ENCODE data around the gene EGFL6. TPM values are rescaled to one million over a fixed set of nuclear protein-coding genes. Genes with fewer than 3 reads are reported as not detected.
"Not testable (repeated sequence)": the region's sequence is repeated elsewhere in the genome, so short reads cannot be mapped to it uniquely, and the experiment has no call there.

EGFL6 gene
- total RNA-seq, 1 experiment from 2014 or later, result not detected

DNA sequence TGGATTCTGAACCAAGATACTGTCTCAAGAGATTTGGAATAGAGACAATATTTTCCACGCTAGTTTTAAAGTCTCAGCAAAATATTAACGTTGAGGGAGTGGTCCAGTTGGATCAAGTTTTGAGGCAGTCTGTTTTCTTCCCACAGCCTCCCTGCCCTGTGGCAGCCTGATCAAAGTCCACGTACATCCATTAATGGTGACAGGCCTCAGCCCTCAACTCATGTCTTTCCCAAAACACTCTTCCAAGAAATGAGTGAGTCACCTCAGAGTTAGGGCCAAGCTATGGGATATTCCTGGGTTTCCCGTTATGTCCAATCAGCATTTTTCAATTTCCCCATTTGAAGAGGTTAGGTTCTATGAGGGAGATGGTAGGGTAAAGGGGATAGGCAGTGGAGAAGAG is 28.5 kb downstream of the EGFL6 start:
- DNase-seq (ENCODE audit: low spot score), result peak; percentile 3

DNA sequence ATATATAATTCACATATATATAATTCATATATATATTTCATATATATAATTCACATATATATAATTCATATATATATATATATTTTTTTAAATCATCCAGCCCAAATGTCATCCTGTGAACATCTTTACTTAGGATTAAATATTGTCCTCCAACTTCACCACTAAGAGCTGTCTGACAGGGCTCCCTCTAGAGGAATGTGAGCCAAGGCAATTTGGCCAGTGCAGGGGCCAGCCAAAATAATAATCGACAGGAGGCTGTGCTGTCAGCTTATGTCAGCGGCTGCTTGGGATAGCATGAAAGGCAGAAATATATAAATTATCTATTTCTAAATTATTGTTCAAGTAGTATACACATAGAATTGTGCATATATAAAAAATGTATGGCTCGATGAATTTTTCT is 29.5 kb downstream of the EGFL6 start:
- peak; percentile 5 for DNase-seq (ENCODE audit: low spot score)

DNA sequence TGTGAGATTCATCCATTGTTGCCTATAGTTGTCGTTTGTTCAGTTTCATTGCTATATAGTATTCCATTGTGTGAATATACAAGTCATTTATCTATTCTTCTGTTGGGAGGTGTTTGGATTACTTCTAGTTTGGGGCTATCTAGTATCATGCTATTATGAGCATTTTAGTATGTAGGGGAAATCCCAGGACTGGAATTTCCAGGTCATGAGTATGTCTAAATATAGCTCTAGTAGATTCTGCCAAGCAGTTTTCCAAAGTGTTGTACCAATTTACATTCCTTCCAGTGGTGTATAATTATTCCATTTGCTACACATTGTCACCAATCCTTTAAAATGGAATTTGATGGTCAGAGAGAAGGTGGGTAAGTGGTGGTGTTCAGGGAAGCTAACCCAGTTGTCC is 30.1 kb downstream of the EGFL6 start:
- DNase-seq (ENCODE audit: low spot score), result no peak

DNA sequence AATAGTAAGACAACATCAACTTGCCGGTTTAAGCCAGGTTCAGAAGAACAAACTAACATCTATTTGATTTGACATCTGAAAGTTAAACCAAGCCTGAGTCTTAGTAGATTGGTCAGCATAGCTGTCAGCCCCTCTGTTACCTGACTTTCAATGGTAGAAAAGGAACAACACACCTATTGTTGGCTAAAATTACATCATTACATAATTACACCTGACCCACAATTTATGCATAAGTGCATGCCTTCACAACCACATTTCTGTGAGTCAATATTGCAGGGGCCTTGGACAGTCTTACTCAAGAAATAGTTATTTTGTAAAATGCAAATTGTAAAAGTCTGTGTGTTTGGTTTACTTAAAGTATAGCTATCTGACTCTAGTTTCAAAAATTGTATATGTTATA is 36.2 kb downstream of the EGFL6 start:
- DNase-seq (ENCODE audit: low spot score), result no peak

DNA sequence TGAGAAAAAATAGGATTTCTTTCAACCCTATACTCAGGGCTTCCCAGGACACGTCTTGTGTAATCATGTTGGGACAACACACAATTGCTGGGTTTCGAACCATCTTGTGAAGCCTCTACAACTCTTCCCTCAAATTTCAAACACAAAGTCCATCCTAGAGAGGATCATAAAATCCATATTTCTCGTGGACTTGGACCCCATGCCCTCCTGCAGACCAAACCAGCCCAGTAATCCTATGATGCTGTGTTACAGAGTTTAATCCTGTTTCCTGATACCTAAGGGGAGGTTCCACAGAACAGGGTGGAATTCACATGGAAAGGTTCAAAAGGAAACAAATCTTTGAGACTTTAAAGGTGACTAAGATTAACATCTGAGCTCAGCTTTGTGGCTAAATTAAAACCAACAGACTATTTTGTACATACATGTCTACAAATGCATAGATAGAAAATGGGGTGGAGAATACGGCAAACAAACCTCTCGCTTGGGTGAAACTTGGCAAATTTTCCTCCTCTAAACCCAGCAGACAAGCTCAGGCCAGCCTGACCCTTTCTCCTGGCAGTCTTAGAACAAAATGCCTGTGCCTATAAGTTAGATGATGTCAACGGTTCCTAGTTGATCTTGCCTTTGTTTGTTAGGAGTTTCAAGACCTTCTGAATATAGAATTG is 38.1 kb downstream of the EGFL6 start:
- DNase-seq (ENCODE audit: low spot score), result no peak

DNA sequence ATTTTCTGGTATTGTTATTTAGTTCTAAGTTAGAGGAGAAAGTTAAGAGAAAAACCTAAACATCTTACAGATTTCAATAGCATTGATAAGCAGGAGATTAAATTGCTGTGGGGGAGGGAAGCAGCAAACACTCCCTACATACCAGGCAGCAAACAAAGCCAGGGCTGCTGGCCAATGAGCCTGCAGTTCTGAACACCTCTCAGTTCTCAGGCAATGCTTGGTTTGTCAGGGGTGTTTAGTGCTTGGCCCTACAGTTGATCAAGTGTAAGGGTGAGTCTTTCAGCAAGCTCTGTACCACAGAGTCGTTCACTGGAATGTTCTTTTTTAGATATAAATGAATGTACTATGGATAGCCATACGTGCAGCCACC is 38.6 kb downstream of the EGFL6 start:
- DNase-seq (ENCODE audit: low spot score), result no peak

DNA sequence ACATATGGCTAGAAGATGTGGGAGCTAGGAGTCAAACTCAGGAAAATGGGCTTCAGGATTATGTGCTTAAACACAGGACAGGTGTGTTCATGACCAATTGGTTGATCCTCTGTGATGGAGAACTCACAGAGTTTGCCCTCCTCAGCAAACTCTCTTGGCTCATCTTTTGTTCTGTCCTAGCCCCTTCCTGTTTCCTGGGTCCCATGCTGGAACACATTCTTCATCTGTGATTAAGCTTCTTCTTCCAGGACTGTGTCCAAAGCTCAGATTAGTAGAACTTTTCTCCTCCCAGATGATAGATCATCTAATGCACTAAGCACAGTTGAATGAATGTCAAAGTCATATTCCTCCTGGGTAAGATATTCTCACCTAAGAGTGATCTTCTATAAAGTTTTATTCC is 44.8 kb downstream of the EGFL6 start:
- no peak for DNase-seq (ENCODE audit: low spot score)

DNA sequence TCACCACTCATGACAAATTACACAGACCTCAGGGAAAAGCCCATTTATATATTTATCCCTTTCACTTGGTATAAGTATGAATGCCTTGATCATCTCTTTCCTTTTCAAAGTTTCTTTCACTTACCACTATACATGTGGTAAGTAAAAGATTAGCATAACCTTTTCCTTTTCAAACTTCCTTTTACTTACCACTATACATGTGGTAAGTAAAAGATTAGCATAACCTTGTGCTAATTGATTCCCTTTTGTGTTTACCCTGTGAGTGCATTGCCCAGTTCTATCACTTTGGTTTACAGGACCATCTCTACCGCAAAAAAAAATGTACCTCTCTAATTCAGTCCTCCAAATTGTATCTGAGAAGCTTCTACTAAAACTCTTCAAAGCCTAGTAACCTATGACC is 50.8 kb downstream of the EGFL6 start:
- no peak for DNase-seq (ENCODE audit: low spot score)

DNA sequence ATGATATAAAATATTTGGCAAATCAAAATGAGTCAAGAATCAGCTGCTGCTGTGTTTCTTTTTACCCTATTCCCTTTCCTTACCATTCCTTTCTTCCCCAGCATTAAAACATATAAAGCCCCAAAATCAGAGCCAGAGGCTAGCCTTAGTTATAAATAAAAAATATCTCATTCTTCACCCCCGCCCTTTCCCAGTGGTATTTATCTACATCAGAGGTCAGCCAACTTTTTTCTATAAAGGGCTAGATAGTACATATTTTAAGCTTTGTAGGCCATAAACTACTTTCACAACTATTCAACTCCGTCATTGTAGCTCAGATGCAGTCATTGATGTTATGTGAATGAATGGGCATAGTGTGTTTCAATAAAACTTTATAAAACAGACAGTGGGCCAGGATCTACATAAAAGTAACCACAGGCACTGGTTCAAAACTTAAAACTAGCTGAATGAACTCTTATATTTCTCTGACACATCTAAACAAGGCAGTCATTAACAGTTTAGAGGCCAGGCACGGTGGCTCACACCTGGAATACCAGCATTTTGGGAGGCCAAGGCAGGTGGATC is 53.1 kb downstream of the EGFL6 start:
- no peak for DNase-seq (ENCODE audit: low spot score)

DNA sequence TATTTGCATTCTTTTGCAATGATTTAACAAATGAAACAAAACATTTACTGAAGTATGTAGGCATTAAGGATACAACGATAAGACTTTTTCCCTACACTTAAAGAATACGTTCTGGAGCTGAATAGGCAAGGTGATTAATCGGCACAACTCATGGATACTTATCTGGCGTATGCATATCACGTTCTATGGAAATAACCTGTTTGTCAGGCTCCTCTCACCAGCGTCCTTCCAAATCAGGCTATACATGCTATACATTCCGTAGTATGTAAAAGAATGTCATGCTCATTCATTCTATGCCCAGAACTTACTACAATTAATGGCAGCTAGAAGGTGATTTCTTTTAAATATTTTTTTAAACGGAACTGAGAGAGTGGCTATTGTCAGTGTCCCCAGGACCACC is 57.9 kb downstream of the EGFL6 start:
- no peak for DNase-seq (ENCODE audit: low spot score)

DNA sequence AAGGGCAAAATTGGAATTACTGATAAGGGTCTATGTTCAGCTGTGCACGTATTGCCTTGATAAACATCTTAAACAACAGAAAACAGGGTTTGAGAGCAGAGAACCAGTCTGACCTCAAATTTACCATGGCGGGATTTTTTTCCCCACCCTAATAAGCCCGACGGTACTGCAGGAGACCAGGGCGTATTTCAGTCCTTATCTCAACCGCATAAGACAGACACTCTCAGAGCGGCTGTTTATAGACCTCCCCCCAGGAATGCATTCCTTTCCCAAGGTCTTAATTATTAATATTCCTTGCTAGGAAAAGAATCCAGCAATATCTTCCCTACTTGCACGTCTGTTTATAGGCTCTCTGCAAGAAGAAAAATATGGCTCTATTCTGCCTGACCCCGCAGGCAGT is 67.8 kb downstream of the EGFL6 start:
- not testable (repeated sequence) for DNase-seq (ENCODE audit: low spot score)

DNA sequence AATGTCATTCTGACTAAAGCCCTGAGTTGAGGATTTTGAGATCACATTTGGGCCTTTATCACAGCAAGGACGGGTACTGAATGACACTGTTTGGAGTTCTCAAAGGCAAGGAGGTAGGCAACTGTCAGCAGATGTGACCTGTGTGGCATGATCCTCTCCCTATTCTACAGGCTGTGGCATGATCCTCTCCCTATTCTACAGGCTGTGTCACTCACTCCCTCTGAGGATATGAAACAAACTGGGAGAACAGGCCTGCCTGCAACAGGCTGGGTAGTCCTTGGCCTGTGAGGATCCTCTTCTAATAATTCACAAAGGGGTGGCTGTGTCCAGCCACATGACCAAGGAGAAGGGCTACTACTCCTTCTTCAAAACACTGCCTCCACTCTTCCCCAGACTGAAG is 68.6 kb downstream of the EGFL6 start:
- no peak for DNase-seq (ENCODE audit: low spot score)

DNA sequence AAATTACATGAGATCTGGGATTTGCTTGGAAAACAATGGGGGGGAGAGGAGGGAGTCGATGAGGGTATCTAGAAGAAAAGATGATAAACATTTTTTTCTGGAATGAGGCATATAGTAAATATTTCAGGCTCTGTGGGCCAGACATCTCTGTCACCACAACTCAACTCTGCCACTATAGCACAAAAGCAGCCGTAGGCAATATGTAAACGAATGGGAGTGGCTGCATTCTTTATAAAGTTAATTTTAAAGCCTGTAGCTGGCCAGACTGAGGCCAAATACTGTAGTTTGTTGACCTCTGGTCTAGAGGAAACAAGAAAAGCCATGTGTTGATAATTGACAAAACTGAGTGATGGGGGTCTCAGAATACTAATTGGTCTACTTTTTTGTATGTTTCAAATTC is 69.4 kb downstream of the EGFL6 start:
- DNase-seq (ENCODE audit: low spot score), result no peak

DNA sequence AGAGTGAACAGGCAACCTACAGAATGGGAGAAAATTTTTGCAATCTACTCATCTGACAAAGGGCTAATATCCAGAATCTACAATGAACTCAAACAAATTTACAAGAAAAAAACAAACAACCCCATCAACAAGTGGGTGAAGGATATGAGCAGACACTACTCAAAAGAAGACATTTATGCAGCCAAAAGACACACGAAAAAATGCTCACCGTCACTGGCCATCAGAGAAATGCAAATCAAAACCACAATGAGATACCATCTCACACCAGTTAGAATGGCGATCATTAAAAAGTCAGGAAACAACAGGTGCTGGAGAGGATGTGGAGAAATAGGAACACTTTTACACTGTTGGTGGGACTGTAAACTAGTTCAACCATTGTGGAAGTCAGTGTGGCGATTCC is 72.3 kb downstream of the EGFL6 start:
- DNase-seq (ENCODE audit: low spot score), result not testable (repeated sequence)

DNA sequence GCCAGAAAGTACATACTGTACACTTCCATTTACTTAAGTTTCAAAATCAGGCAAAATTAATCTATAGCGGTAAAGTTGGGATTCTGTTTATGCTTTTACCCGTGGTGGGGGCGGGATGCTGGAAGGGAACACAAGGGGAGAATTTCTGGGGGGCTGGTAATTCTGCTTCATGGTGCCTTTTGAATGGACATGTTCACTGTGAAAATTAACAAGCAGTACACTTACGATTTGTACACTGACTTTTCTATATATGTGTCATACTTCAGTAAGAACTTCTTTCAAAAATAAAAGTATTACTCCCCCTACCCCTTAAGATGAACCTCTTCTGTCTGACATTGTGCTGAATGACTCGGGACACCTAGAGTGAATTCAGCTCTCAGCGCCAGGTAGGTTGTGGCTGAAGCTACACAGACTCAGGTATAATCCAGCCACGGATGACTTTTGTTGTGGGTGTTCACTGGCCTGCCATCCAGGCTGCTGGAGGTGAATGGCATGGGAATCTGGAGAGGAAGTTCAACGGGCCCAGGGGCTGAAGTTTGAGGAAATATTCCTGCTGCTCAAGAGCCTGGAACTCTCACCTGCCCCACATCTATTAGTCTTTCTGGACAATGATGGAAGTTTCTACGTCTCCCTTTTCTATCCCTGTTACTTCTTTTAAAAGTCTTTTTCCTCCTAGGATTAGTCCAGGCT is 76.2 kb downstream of the EGFL6 start:
- no peak for DNase-seq (ENCODE audit: low spot score)

DNA sequence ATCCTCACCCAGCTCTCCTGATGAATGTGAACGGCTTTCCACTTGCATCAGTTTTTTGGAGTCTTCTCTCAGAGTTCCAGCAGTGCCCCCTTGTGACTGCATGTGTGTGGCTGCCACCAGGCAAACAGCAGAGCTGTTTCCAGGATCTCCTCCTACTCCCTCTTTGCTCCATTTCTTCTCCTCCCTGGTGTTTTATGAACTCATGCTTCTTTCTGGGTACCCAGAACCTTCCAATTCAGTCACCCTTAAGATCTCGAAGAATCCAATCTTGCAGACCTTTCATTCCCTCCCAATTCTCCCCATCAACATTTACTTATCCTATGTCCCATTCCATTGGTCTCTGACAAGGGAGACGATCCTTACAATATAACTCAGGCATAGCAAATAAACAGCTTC is 76.8 kb downstream of the EGFL6 start:
- DNase-seq (ENCODE audit: low spot score), result peak; percentile 67

DNA sequence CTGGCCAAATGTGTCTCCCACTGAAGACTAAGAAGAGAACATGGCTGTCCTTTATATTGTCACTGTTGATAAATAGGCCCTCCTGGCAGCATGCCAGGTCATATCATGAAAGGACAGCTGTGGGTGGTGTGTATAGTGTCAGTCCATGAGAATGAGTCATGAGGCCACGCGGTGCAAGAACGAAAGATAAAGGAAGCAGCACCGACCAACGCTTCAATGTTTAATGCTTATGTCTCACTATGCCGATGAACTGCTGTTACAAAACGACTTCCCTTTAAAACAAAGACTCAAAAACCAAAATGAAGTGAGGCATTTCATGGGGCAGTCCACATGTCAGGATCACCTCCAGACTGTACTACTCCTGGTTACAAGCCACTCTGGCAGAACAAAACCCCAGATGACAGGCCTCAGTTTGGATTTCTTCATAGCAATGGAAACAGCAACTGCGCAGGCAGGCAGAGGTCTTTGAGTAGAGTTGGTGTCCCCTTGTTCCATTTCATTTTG is 78.4 kb downstream of the EGFL6 start:
- DNase-seq (ENCODE audit: low spot score), result peak; percentile 67

DNA sequence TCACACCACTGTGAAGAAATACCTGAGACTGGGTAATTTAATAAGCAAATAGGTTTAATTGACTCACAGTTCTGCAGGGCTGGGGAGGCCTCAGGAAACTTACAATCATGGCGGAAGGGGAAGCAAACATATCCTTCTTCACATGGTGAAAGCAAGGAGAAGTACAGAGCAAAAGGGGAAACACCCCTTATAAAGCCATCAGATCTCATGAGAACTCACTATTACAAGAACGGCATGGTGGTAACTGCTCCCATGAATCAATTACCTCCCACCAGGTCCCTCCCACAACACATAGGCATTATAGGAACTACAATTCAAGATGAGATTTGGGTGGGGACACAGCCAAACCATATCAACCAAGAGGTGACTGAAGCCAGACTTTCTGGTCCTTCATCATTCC is 78.9 kb downstream of the EGFL6 start:
- not testable (repeated sequence) for DNase-seq (ENCODE audit: low spot score)

DNA sequence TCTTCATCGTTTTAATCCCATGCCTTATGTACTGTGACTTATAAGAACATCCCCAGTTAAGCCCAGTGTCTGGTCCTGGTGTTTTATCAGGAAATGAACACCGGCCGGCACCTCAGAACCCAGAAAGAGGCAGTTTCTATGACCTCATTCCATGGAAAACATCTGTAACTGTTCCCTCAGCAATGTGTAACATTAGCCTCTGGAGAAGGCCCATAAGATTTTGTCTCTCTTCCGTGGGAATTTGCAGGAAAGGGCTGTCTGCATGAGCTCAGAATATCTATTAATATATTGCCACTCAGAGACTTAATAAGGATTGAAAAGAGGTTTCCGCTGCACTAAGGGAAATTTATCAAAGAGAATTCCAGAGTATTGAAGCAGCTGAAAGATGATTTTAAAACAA is 80.4 kb downstream of the EGFL6 start:
- DNase-seq (ENCODE audit: low spot score), result no peak

DNA sequence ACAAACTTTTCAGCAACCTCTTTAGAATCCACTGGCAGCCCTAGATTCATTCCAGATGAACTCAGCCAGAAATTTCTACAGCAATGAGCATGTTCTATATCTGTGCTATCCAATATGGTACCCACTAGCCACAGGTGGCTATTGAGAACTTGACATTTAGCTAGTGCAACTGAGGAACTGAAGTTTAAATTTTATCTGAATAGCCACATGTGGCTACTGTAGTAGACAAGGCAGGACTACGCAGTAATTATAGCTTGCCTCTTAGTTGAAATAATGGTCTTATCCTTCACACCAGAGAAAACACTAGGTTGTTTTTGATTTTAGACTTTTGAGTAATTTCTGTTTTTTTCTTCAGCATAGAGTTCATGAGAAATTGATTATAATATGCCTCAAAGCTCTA is 80.9 kb downstream of the EGFL6 start:
- DNase-seq (ENCODE audit: low spot score), result no peak

DNA sequence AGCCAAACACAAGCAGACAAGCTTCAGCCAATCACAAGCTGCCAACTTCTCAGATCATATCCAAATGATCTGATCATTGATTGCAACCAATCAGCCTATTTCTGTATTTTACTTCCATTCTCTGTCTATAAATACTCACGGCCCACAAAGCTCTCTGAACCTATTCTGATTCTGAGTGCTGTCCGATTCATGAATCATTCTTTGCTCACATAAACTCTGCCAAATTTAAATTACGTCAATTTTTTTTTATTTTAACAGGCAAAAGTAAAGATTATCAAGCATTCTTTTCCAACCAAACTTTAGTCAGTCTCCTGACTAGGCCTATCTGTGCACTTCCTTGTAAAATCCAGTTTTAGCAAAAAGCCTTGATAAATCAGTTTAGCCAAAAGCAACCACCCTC is 81.7 kb downstream of the EGFL6 start:
- no peak for DNase-seq (ENCODE audit: low spot score)

DNA sequence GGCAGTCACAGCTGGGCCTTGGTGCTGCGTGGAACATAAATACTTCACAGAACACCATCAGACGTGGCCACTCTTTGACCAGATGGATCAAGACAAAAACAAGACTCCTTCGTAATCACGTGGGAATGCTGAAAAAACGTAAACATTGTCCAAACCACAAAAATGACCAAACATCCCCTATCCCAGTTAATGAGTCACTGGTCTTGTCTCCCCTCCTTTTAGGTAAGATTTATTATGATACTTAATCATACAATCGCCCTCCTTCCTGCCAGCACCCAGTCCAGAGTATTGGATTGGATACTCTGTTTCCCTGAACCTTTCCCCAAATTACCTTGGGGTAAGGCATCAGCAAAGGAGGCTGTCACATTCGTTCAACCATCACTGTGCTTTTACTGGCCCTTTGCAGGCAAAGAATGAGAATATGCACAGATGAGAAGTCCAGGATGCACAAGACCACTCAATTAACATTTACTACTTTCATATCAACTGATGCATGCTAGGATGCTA is 82.9 kb downstream of the EGFL6 start:
- peak; percentile 82 for DNase-seq (ENCODE audit: low spot score)

Data from H4 (cell line).